Measurements from ENCODE around the gene EPS8L1.

DNA sequence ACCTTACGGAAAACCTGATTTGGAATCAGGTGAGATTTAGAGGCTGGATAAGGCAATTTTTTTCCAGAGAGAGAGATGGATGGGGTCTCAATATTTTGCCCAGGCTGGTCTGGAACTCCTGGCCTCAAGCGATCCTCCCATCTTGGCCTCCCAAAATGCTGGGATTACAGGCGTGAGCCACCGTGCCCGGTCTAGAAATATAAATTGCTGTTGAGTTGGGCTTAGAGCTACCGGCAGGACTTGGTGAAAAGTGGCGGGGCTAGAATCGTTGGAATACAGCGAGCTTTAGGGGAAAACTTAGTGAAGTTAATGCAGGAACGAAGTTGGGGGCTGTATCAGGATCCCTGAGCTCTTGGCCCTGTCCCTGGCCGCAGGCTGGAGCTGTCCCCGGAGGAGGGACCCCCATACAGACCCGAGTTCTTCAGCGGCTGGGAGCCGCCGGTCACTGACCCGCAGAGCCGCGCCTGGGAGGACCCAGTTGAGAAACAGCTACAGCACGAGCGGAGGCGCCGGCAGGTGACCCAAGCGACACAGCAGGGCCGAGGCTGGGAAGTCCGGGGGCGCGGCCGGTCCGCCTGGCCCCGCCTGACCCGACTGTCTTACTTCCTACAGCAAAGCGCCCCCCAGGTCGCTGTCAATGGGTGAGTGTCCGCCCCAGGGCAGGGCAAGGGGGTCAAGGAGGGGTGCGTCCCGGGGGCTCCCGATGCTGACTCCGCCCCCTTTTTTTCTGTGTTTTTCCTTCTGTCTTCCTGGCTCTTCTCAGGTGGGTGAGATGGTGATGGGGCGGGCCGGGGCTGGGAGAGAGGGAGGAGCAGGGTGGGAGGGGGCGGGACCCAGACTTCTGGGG, 7.6 kb downstream of the EPS8L1 start:
- no peak for TF ChIP-seq POLR2A (IDR thresholded peaks at IDR 0.05; ENCODE audit: low read depth)
- TF ChIP-seq POLR2AphosphoS5 (IDR thresholded peaks at IDR 0.05) = no peak
- TF ChIP-seq, protein P1, sequence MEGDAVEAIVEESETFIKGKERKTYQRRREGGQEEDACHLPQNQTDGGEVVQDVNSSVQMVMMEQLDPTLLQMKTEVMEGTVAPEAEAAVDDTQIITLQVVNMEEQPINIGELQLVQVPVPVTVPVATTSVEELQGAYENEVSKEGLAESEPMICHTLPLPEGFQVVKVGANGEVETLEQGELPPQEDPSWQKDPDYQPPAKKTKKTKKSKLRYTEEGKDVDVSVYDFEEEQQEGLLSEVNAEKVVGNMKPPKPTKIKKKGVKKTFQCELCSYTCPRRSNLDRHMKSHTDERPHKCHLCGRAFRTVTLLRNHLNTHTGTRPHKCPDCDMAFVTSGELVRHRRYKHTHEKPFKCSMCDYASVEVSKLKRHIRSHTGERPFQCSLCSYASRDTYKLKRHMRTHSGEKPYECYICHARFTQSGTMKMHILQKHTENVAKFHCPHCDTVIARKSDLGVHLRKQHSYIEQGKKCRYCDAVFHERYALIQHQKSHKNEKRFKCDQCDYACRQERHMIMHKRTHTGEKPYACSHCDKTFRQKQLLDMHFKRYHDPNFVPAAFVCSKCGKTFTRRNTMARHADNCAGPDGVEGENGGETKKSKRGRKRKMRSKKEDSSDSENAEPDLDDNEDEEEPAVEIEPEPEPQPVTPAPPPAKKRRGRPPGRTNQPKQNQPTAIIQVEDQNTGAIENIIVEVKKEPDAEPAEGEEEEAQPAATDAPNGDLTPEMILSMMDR (IDR thresholded peaks at IDR 0.05) = no peak
- TF ChIP-seq EP300 (IDR thresholded peaks at IDR 0.05) = no peak
